ENCODE data around the gene NEU3. TPM values are rescaled to one million over a fixed set of nuclear protein-coding genes. Genes with fewer than 3 reads are reported as not detected.
"Not testable (repeated sequence)": the region's sequence is repeated elsewhere in the genome, so short reads cannot be mapped to it uniquely, and the experiment has no call there.

Gene NEU3
- total RNA-seq, 1 experiment from 2014 or later: 11.0 TPM

DNA sequence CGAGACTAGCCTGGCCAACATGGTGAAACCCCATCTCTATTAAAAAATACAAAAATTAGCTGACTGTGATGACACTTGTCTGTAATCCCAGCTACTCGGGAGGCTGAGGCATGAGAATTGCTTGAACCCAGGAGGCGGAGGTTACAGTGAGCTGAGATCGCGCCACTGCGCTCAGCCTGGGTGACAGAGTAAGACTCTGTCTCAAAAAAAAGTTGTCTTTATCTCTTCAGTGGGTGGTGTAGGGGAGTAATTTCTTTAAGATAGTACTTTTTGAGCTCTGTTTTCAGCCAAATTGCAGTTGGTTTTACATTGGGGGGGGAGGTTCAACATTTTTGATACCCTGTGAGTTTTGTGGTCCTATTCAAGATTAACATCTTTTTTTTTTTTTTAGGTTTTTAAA lies 28.6 kb upstream of the NEU3 start:
- DNase-seq; H3K36me3 ChIP-seq (replicated peaks; ENCODE audit: control insufficient read depth, insufficient read depth, low read length); H3K4me3 ChIP-seq (ENCODE audit: insufficient read depth, low read depth, low read length); H3K27me3 ChIP-seq (ENCODE audit: control insufficient read depth, insufficient read depth, low read length): not testable (repeated sequence)

GRCh38 chr11:74966651-74967050 lies 22.1 kb upstream of the NEU3 start:
- Histone ChIP-seq H3K27me3 (ENCODE audit: control insufficient read depth, insufficient read depth, low read length) (no peaks in the 10 kb centered on the region), H3K4me3 (ENCODE audit: insufficient read depth, low read depth, low read length) (no peak overlapping the region), H3K36me3 (replicated peaks; ENCODE audit: control insufficient read depth, insufficient read depth, low read length) (no peaks in the 10 kb centered on the region; the same call in 1 of the 2 replicates)
- DNase-seq: no peak

GRCh38 chr11:74970852-74971395 lies 17.8 kb upstream of the NEU3 start:
- Histone ChIP-seq H3K27me3 (ENCODE audit: control insufficient read depth, insufficient read depth, low read length) (no peaks in the 10 kb centered on the region), H3K36me3 (replicated peaks; ENCODE audit: control insufficient read depth, insufficient read depth, low read length) (peaks cover 1% of the 10 kb centered on the region), H3K4me3 (ENCODE audit: insufficient read depth, low read depth, low read length) (no peak overlapping the region)
- DNase-seq: no peak

GRCh38 chr11:74971424-74971823 lies 17.3 kb upstream of the NEU3 start:
- no peak for DNase-seq
- Histone ChIP-seq H3K4me3 (ENCODE audit: insufficient read depth, low read depth, low read length) (no peak overlapping the region), H3K27me3 (ENCODE audit: control insufficient read depth, insufficient read depth, low read length) (no peaks in the 10 kb centered on the region), H3K36me3 (replicated peaks; ENCODE audit: control insufficient read depth, insufficient read depth, low read length) (peaks cover 3% of the 10 kb centered on the region)

- H3K4me3 ChIP-seq (ENCODE audit: insufficient read depth, low read depth, low read length): no peak overlapping the region
- H3K36me3 ChIP-seq (replicated peaks; ENCODE audit: control insufficient read depth, insufficient read depth, low read length): peaks cover 4% of the 10 kb centered on the region
- no peak for DNase-seq
- no peaks in the 10 kb centered on the region for H3K27me3 ChIP-seq (ENCODE audit: control insufficient read depth, insufficient read depth, low read length)
These were observed 10.7 kb upstream of the NEU3 start for GRCh38 chr11:74978041-74978440.

DNA sequence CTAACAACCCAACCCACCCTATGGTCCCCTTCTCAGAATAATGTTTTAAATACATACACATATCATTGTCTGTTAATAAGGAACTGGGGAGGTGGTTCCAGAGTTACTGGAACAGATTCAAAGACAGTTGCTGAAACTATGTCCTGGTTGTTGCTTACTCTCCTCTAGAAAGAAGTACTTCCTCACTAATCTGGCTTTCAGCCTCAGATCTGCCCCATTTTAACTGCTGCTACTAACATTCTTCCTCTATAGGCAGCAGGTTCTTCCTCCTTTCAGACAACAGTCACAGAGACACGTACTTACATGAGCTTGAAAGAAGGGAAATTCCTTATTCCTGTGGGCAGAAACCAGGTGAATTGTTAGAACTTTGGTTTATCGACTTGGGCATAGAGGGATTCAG lies 8.1 kb upstream of the NEU3 start:
- no peak for DNase-seq
- Histone ChIP-seq H3K4me3 (ENCODE audit: insufficient read depth, low read depth, low read length) (no peak overlapping the region), H3K27me3 (ENCODE audit: control insufficient read depth, insufficient read depth, low read length) (no peaks in the 10 kb centered on the region), H3K36me3 (replicated peaks; ENCODE audit: control insufficient read depth, insufficient read depth, low read length) (peaks cover 4% of the 10 kb centered on the region)

- no peak for DNase-seq
These were observed 6.8 kb upstream of the NEU3 start for GRCh38 chr11:74981888-74982287.

GRCh38 chr11:74984070-74984469 lies 4.7 kb upstream of the NEU3 start:
- no peak for DNase-seq
- Histone ChIP-seq H3K27me3 (ENCODE audit: control insufficient read depth, insufficient read depth, low read length) (no peaks in the 10 kb centered on the region), H3K4me3 (ENCODE audit: insufficient read depth, low read depth, low read length) (no peak overlapping the region), H3K36me3 (replicated peaks; ENCODE audit: control insufficient read depth, insufficient read depth, low read length) (peaks cover 2% of the 10 kb centered on the region)

More at GRCh38 chr11:74981888-74982287, 6.8 kb upstream of the NEU3 start:
- H3K4me3 ChIP-seq (ENCODE audit: insufficient read depth, low read depth, low read length): no peak overlapping the region
- H3K36me3 ChIP-seq (replicated peaks; ENCODE audit: control insufficient read depth, insufficient read depth, low read length): peaks cover 2% of the 10 kb centered on the region
- H3K27me3 ChIP-seq (ENCODE audit: control insufficient read depth, insufficient read depth, low read length): no peaks in the 10 kb centered on the region

- Histone ChIP-seq H3K36me3 (replicated peaks; ENCODE audit: control insufficient read depth, insufficient read depth, low read length) (peaks cover 2% of the 10 kb centered on the region), H3K27me3 (ENCODE audit: control insufficient read depth, insufficient read depth, low read length) (no peaks in the 10 kb centered on the region), H3K4me3 (ENCODE audit: insufficient read depth, low read depth, low read length) (no peak overlapping the region)
- no peak for DNase-seq
These were observed 4.0 kb upstream of the NEU3 start for GRCh38 chr11:74984730-74985129.

- DNase-seq: peak; percentile 17
- Histone ChIP-seq H3K27me3 (ENCODE audit: control insufficient read depth, insufficient read depth, low read length) (no peaks in the 10 kb centered on the region), H3K36me3 (replicated peaks; ENCODE audit: control insufficient read depth, insufficient read depth, low read length) (peaks cover 1% of the 10 kb centered on the region; the same call in 1 of the 2 replicates), H3K4me3 (ENCODE audit: insufficient read depth, low read depth, low read length) (peak overlapping the region; percentile 67)
These were observed 516 bp downstream of the NEU3 start for GRCh38 chr11:74989260-74989638.

GRCh38 chr11:74990150-74990549 lies 1.4 kb downstream of the NEU3 start:
- not testable (repeated sequence) for DNase-seq; H3K4me3 ChIP-seq (ENCODE audit: insufficient read depth, low read depth, low read length); H3K36me3 ChIP-seq (replicated peaks; ENCODE audit: control insufficient read depth, insufficient read depth, low read length); H3K27me3 ChIP-seq (ENCODE audit: control insufficient read depth, insufficient read depth, low read length)

DNA sequence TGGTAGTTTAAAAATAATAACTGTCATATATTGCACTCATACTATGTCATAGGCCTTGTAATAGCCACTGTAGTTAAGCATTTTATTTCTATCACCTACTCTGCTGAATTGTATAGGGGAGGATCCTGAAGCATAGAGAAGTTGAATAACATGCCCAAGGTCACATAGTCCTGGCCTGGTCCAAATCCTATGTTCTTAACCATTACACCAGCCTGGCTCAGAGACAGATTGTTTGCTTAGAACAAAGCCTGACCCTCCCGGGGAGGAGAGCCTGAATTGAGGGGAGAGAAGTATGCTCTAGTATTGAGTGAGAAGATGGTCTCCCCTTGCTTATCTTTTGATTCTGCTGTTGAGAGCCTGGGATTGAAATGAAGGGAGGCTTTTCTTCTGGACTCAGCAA lies 2.2 kb downstream of the NEU3 start:
- H3K4me3 ChIP-seq (ENCODE audit: insufficient read depth, low read depth, low read length): no peak overlapping the region
- H3K27me3 ChIP-seq (ENCODE audit: control insufficient read depth, insufficient read depth, low read length): no peaks in the 10 kb centered on the region
- DNase-seq: no peak
- peaks cover 6% of the 10 kb centered on the region for H3K36me3 ChIP-seq (replicated peaks; ENCODE audit: control insufficient read depth, insufficient read depth, low read length)

- peaks cover 6% of the 10 kb centered on the region for H3K36me3 ChIP-seq (replicated peaks; ENCODE audit: control insufficient read depth, insufficient read depth, low read length)
- DNase-seq: no peak
- H3K4me3 ChIP-seq (ENCODE audit: insufficient read depth, low read depth, low read length): no peak overlapping the region
- no peaks in the 10 kb centered on the region for H3K27me3 ChIP-seq (ENCODE audit: control insufficient read depth, insufficient read depth, low read length)
These were observed 4.1 kb downstream of the NEU3 start for GRCh38 chr11:74992852-74993251.

- Histone ChIP-seq H3K36me3 (replicated peaks; ENCODE audit: control insufficient read depth, insufficient read depth, low read length) (peaks cover 7% of the 10 kb centered on the region), H3K27me3 (ENCODE audit: control insufficient read depth, insufficient read depth, low read length) (no peaks in the 10 kb centered on the region), H3K4me3 (ENCODE audit: insufficient read depth, low read depth, low read length) (no peak overlapping the region)
- no peak for DNase-seq
These were observed 12.2 kb downstream of the NEU3 start for GRCh38 chr11:75000975-75001354.

GRCh38 chr11:75001686-75002085 lies 13.0 kb downstream of the NEU3 start:
- H3K4me3 ChIP-seq (ENCODE audit: insufficient read depth, low read depth, low read length): no peak overlapping the region
- H3K36me3 ChIP-seq (replicated peaks; ENCODE audit: control insufficient read depth, insufficient read depth, low read length): peaks cover 10% of the 10 kb centered on the region
- no peaks in the 10 kb centered on the region for H3K27me3 ChIP-seq (ENCODE audit: control insufficient read depth, insufficient read depth, low read length)
- DNase-seq: no peak

- DNase-seq: no peak
- Histone ChIP-seq H3K36me3 (replicated peaks; ENCODE audit: control insufficient read depth, insufficient read depth, low read length) (peaks cover 10% of the 10 kb centered on the region), H3K27me3 (ENCODE audit: control insufficient read depth, insufficient read depth, low read length) (no peaks in the 10 kb centered on the region), H3K4me3 (ENCODE audit: insufficient read depth, low read depth, low read length) (no peak overlapping the region)
These were observed 13.8 kb downstream of the NEU3 start for GRCh38 chr11:75002516-75002915.
